B cell (primary cell): ENCODE measurements around the gene ZNF469. TPM values are rescaled to one million over a fixed set of nuclear protein-coding genes. Genes with fewer than 3 reads are reported as not detected.

Experiments used
- ATAC-seq: fragments of 200-7000 bp; cut with Tn5 transposase; one replicate; pipeline ENCODE4 v1.10.0; 2021; ENCODE audit warnings: low read depth, mild to moderate bottlenecking, moderate number of reproducible peaks, moderate library complexity
- CTCF ChIA-PET: fragments of 350-600 bp; sonication (Branson Sonifier 250); formaldehyde crosslinking; loops from one replicate; lab custom pipeline; 2021; ENCODE audit warnings: antibody characterized with exemption, inconsistent platforms; lab: Charles Lee
- POLR2A ChIA-PET: fragments of 350-600 bp; sonication (Branson Sonifier 250); formaldehyde crosslinking; loops from one replicate; lab custom pipeline; 2021; ENCODE audit warnings: antibody characterized with exemption; lab: Charles Lee
- DNase-seq: peaks from one replicate; pipeline ENCODE4 v3.0.0; 2013
- H2AFZ ChIP-seq: 2 replicates; pipeline ENCODE4 v1.6.1; 2012; ENCODE audit warnings: mild to moderate bottlenecking, low read depth, low read length; ENCODE audit not compliant: insufficient read depth, poor library complexity, severe bottlenecking
- H3K27ac ChIP-seq, 2 donors: 1 replicate in 1 of 2; 2 replicates in 1 of 2; pipeline ENCODE4 v1.5.1; 2012 to 2013; ENCODE audit warnings: low read length in 2 of 2, mild to moderate bottlenecking in 2 of 2, moderate library complexity in 1 of 2
- H3K27me3 ChIP-seq, 4 experiments: fragments of 200-600 bp in 1 of 4; sonication (generic) in 1 of 4; replicated peaks in 1 of 4; 1 replicate in 2 of 4; 2 replicates in 2 of 4; pipeline versions ENCODE4 v1.6.1 to v1.7.0; 2013 to 2016; ENCODE audit warnings: low read length in 3 of 4, mild to moderate bottlenecking in 2 of 4, mixed read lengths in 1 of 4, moderate library complexity in 1 of 4; ENCODE audit not compliant: insufficient read depth in 4 of 4, control insufficient read depth in 3 of 4; ENCODE audit errors: control extremely low read depth in 1 of 4
- H3K36me3 ChIP-seq, 2 experiments: replicated peaks in 1 of 2; 1 replicate in 1 of 2; 2 replicates in 1 of 2; pipeline versions ENCODE4 v1.6.1 to v1.7.1; 2013; ENCODE audit warnings: low read length in 1 of 2; ENCODE audit not compliant: insufficient read depth in 2 of 2, control insufficient read depth in 1 of 2; ENCODE audit errors: control extremely low read depth in 1 of 2, extremely low read depth in 1 of 2
- H3K4me1 ChIP-seq, 2 donors: fragments of 200-600 bp in 1 of 2; sonication (generic) in 1 of 2; 1 replicate in 1 of 2; 2 replicates in 1 of 2; pipeline versions ENCODE4 v1.5.1 to v1.6.1; 2013 to 2017; ENCODE audit warnings: low read length in 2 of 2; ENCODE audit not compliant: control insufficient read depth in 2 of 2, insufficient read depth in 2 of 2
- H3K4me2 ChIP-seq: replicated peaks from 2 replicates; pipeline ENCODE3; 2012; ENCODE audit warnings: mild to moderate bottlenecking, low read depth, low read length; ENCODE audit not compliant: poor library complexity, severe bottlenecking
- H3K4me3 ChIP-seq, 5 experiments: fragments of 200-600 bp in 1 of 5; sonication (generic) in 1 of 5; 1 replicate in 3 of 5; 2 replicates in 2 of 5; pipeline versions ENCODE4 v1.5.1 to v1.7.0; 2011 to 2016; ENCODE audit warnings: low read length in 4 of 5, mild to moderate bottlenecking in 4 of 5, low read depth in 2 of 5, control low read depth in 1 of 5, moderate library complexity in 1 of 5; ENCODE audit not compliant: insufficient read depth in 1 of 5; ENCODE audit errors: control extremely low read depth in 1 of 5, extremely low read depth in 1 of 5
- H3K79me2 ChIP-seq: fragments of 200-600 bp; sonication (generic); one replicate; pipeline ENCODE4 v1.6.0; 2016; ENCODE audit warnings: low read length; ENCODE audit not compliant: control insufficient read depth, insufficient read depth
- H3K9ac ChIP-seq: fragments of 200-600 bp; sonication (generic); 2 replicates; pipeline ENCODE4 v1.6.1; 2017; ENCODE audit warnings: mild to moderate bottlenecking, low read length, moderate library complexity
- H3K9me3 ChIP-seq, 3 donors: one replicate each; pipeline versions ENCODE4 v1.6.1 to v1.7.1; 2013; ENCODE audit warnings: low read length in 2 of 3; ENCODE audit not compliant: control insufficient read depth in 2 of 3, insufficient read depth in 1 of 3; ENCODE audit errors: control extremely low read depth in 1 of 3
- H4K20me1 ChIP-seq: 2 replicates; pipeline ENCODE4 v1.6.0; 2012; ENCODE audit warnings: mild to moderate bottlenecking, low read length; ENCODE audit not compliant: insufficient read depth, control insufficient read depth, poor library complexity, severe bottlenecking
- H3K27ac Mint-ChIP-seq: one replicate; pipeline ENCODE4 v1.8.0; 2021; ENCODE audit warnings: mixed read lengths
- H3K27me3 Mint-ChIP-seq: one replicate; pipeline ENCODE4 v1.8.0; 2021; ENCODE audit warnings: mixed read lengths
- H3K4me1 Mint-ChIP-seq: one replicate; pipeline ENCODE4 v1.8.0; 2021; ENCODE audit warnings: mixed read lengths
- H3K4me3 Mint-ChIP-seq: one replicate; pipeline ENCODE4 v1.8.0; 2021; ENCODE audit warnings: mixed read lengths
- H3K9me3 Mint-ChIP-seq: one replicate; pipeline ENCODE4 v1.8.0; 2022; ENCODE audit warnings: mixed read lengths; ENCODE audit not compliant: insufficient read depth
- CTCF ChIP-seq: fragments of 200-600 bp; IDR thresholded peaks from one replicate; pipeline ENCODE4 v1.8.0; 2022; ENCODE audit warnings: antibody characterized with exemption, mild to moderate bottlenecking
- EZH2 ChIP-seq: IDR thresholded peaks from 2 replicates; pipeline ENCODE4 v1.6.1; 2012; ENCODE audit warnings: borderline replicate concordance, low read depth, mild to moderate bottlenecking, moderate library complexity, low read length; ENCODE audit not compliant: insufficient read depth, poor library complexity, severe bottlenecking
- WGBS: methylation state at CpG from one replicate; pipeline ENCODE4 v1.1.5; 2013; ENCODE audit warnings: missing lambda C conversion rate; ENCODE audit not compliant: insufficient coverage; 5-methylcytosine and 5-hydroxymethylcytosine counted together
- intact Hi-C: fragments of 100-400 bp; cut with micrococcal nuclease; formaldehyde crosslinking; loops from one replicate; pipeline ENCODE4 v1.10.0; 2022
- polyA plus RNA-seq: library from polyadenylated mRNA; depleted of rRNA; stranded (reverse); fragments of >200 nt; gene quantifications from 2 replicates; pipeline ENCODE4 v1.2.3, GENCODE V29; 2012
- total RNA-seq, 2 donors: library from RNA; stranded (reverse); fragments of 120-200 nt in 1 of 2; gene quantifications; 1 replicate in 1 of 2; 2 replicates in 1 of 2; pipeline versions ENCODE4 v1.2.3 to v1.2.4, GENCODE V29; 2013 to 2022

Gene ZNF469
- total and polyA plus RNA-seq, 2 donors (not counting 1 experiment from before 2014, with no cell fraction given) = 0.25 to 5.9 TPM

GRCh38 chr16:88392616-88393015, 9.9 kb downstream of the ZNF469 start:
- Mint-ChIP-seq H3K4me1 (no peaks in the 10 kb centered on the region), H3K4me3 (no peak overlapping the region), H3K9me3 (no peaks in the 10 kb centered on the region), H3K27ac (no peak overlapping the region), H3K27me3 (peaks cover 28% of the 10 kb centered on the region)
- TF ChIP-seq EZH2 = no peak
- no peak for TF ChIP-seq CTCF
- Histone ChIP-seq H4K20me1 (no peaks in the 10 kb centered on the region), H3K79me2 (no peaks in the 10 kb centered on the region), H3K27me3 (peaks cover 0 to 12% (median 2%) of the 10 kb centered on the region in 4 experiments), H3K4me2 (no peak overlapping the region), H3K36me3 (no peaks in the 10 kb centered on the region), H3K9me3 (no peaks in the 10 kb centered on the region), H3K9ac (no peak overlapping the region), H3K27ac (no peak overlapping the region), H3K4me1 (no peaks in the 10 kb centered on the region), H2AFZ (no peak overlapping the region), H3K4me3 (no peak overlapping the region)
- DNase-seq (no peak), ATAC-seq (no peak)
- CTCF ChIA-PET = no interaction called here
- POLR2A ChIA-PET = no interaction called here
- intact Hi-C loops = no loop called here
- WGBS = 80% methylated on average over 6 of the region's 6 CpGs

- H3K4me1 Mint-ChIP-seq = no peaks in the 10 kb centered on the region
- peaks cover 0 to 4% (median 0%) of the 10 kb centered on the region in 3 donors for H3K9me3 ChIP-seq
- H3K4me2 ChIP-seq = no peak overlapping the region
- no peaks in the 10 kb centered on the region for H3K79me2 ChIP-seq
- POLR2A ChIA-PET = no interaction called here
- WGBS = 58% methylated on average over 23 of the region's 24 CpGs
- H3K27ac Mint-ChIP-seq = no peak overlapping the region
- intact Hi-C loops = no loop called here
- TF ChIP-seq CTCF (no peak), EZH2 (no peak)
- H4K20me1 ChIP-seq = no peaks in the 10 kb centered on the region
- no peak overlapping the region for H3K9ac ChIP-seq
- DNase-seq (no peak), ATAC-seq (no peak)
- H3K36me3 ChIP-seq = no peaks in the 10 kb centered on the region
- no peak overlapping the region for H3K27ac ChIP-seq
- H3K9me3 Mint-ChIP-seq = peaks cover under 1% of the 10 kb centered on the region
- peaks cover 28% of the 10 kb centered on the region for H3K27me3 Mint-ChIP-seq
- H3K4me3 Mint-ChIP-seq = no peak overlapping the region
- no peaks in the 10 kb centered on the region for H3K4me1 ChIP-seq
- CTCF ChIA-PET = no interaction called here
- peaks cover 0 to 9% (median under 1%) of the 10 kb centered on the region in 4 experiments for H3K27me3 ChIP-seq
- no peak overlapping the region for H3K4me3 ChIP-seq
- H2AFZ ChIP-seq = no peak overlapping the region
These were observed 10.3 kb downstream of the ZNF469 start for GRCh38 chr16:88393034-88393433.
